HG03565 (cell line): ENCODE results near the gene IER3.
"Not testable (repeated sequence)": the region's sequence is repeated elsewhere in the genome, so short reads cannot be mapped to it uniquely, and the experiment has no call there.

Experiments used
- ATAC-seq: cut with Tn5 transposase; IDR thresholded peaks from one replicate; pipeline ENCODE4 v1.9.1; 2021; ENCODE audit warnings: mild to moderate bottlenecking, moderate library complexity; ENCODE audit not compliant: unreplicated experiment

The IER3 gene

DNA sequence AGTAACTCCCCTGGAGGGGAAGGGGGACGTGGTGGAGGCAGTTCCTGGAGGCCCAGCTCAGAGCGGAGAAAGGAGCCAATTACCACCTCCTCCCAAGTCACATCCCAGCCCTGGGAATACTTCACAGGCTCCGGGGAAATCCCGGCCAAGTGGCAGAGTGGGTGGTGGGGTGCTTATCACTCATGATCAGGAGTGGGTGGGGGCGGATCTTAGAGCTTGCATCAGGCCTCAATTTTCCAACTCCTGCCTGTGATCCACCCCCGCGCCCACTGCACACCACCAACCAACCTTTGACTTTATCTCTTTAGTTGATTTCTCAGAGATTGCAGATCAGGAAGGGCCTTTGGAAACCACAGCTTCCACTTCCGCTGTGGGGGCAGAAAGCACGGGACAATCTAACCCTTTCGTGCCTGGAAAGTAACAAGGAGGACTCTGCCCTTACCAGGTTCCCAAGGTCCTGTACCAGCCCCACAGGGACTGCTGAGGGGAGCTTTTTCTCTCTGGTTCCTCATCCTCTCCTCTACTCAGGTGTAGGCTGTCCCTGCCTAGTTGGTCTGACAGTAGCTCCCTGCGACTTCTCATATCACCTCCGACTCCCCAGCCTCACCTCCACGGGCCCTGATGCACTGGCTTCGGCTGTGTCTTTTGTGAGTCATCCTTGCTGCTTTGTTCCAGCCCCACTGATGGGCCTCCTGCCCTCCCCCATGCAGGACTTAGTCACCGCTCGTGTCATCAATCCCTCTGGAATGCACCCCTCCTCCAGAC is 24.9 kb upstream of the IER3 start:
- no peak for ATAC-seq

DNA sequence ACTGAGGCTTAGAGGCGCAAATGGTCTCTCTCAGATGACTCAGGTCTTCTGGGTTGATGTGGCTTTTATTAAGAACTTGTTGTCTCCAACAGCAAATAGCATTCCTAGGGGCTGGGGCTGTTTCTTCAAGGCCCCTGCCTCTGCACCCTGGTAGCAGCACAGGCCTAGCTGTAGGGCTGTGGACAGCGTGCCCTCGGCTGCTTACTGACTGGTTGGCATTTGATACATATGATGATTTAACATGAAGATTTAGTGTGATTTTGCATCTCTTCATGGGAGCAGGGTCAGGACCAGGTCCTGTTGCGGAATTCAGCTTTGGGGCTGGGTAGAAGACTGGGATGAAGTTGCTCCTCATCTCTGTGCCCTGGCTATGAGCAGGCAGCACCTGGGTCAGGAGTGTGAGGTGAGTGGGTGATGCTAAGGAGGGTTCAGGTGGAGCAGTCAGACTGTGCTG is 24.3 kb upstream of the IER3 start:
- no peak for ATAC-seq

DNA sequence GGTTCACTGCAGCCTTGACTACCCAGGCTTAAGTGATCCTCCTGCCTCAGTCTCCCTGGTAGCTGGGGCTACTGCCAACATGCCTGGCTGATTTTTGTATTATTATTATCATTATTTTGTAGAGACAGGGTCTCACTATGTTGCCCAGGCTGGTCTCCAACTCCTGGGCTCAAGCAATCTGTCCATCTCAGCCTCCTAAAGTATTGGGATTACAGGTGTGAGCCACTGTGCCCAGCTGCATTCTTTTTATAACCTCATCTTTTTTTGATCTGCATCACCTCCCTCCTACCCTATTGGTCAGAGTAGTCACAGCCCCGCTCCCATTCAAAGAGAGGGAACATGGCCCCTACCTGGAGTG is 23.6 kb upstream of the IER3 start:
- ATAC-seq, result no peak

DNA sequence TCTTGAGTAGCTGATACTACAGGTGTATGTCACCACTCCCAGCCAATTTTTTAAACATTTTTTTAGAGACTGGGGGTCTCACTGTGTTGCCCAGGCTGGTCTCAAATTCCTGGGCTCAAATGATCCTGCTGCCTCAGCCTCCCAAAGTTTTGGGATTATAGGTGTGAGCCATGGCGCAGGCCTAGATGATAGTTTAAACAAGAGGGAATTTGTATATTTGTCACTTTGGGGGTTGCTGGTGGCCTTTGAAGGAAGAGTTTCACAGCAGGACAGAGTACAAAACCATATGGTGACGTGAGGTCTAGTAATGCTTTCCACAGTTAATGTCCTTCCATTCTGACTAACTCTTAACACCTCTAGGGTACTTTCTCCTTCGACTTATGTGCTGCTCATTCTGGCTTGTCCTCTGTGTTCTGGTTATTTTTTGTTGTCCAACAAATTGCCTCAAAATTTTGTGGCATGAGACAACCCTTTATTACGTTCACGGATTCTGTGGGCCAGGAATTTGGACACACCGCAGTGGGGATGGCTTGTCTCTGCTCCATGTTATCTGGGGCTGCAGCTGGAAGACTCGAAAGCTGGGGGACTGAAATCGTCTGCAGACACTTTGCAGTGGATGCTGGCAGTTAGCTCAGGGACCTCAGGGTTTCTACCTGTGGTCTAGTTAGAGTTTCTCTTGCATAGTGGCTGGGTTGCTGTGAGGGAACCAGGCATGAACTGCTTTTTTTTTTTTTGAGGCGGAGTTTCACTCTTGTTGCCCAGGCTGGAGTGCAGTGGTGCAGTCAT is 23.0 kb upstream of the IER3 start:
- ATAC-seq, result no peak

DNA sequence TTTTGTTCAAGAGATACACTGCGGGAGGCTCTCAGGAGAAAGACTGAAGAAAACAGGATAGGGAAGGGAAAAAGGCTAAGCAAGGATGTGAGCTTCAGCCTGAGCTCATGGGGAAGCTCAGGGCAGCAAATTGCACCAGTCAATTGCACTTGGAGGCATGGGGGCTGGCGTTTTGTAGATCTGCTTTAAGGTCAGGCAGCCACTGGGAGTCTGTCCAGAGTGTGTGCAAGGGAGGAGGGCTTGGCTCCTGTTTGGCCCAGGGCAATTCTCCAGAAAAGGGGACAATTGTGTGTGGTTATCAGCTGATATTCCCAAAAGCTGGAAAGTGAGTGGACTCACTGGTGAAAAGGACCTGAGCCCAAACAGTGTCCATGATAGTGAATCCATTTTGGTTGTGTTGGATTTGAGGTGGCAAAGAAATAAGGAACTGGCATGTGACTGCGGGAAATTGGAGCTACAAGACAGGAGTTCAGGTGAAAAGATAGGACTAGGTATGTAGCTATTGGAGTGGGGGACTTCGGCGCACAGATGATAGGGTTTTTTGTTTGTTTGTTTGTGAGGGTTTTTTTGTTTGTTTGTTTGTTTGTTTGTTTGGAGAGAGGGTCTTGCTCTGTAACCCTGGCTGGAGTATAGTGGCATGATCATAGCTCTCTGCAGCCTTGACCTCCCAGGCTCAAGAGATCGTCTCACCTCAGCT is 22.3 kb upstream of the IER3 start:
- no peak for ATAC-seq

DNA sequence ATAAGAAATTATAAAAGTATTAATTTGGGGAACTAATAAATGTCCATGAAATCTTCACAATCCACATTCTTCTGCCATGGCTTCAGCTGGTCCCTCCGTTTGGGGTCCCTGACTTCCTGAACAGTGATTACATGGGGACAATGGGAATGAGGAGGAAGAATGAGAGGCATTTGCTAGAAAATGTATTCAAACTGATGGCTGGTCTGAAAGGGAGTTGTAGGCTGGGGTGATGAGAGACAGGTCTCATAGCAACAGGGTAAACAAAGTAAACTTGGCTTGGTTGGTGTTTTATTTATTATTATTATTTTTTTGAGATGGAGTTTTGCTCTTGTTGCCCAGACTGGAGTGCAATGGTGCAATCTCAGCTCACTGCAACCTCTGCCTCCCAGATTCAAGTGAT is 21.1 kb upstream of the IER3 start:
- ATAC-seq, result not testable (repeated sequence)

DNA sequence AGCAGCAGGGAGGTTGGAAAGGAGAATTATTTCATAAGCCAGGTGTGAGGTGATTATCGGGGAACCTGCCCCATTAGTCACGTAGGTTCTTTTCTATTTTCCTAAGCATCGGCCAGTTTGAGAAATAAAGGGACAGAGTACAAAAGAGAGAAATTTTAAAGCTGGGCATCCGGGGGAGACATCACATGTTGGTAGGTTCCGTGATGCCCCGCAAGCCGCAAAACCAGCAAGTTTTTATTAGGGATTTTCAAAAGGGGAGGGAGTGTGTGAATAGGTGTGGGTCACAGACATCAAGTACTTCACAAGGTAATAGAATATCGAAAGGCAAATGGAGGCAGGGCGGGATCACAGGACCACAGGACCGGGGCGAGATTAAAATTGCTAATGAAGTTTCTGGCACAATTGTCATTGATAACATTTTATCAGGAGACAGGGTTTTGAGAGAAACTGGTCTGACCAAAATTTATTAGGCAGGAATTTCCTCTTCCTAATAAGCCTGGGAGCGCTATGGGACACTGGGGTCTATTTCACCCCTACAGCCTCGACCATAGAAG is 20.2 kb upstream of the IER3 start:
- not testable (repeated sequence) for ATAC-seq

DNA sequence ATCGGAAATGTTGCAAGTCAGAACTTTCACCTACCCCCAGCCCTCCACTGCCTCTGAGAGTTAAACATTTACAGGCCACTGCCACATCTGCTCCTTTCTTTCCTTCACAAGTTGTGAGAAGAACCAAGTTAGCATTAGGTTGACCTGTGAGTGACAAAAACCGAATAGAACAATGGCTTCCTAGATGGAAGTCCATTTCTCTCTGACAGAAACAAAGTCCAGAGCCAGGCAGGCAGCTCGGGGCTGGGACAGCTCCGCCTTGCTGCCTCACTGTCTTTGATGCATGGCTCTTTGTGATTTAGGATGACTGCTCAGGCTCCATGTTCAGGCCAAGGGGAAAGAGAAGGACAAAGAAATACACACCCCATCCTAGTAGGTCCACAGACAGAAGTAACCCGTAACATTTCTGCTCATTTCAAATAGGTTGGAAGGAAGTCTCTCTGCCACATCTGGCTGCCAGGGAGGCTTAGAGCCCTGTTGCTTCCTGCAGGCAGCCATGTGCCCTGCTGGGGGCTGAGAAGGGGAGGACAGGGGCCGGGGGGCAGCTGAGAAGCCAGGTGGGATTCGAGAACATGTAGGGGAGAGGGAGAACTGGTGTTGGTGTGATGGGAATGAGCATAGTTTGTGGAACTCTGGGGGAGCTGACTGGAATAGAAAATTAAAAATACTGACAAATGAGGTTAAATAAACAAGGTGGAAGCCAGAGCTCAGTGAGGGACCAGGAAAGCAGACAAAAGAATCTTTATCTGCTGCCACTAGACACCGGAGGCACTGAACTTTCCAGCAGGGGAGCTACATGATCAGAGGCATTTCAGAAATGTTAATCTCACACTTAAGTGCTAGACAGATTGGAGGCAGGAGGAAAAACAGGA is 19.5 kb upstream of the IER3 start:
- no peak for ATAC-seq

DNA sequence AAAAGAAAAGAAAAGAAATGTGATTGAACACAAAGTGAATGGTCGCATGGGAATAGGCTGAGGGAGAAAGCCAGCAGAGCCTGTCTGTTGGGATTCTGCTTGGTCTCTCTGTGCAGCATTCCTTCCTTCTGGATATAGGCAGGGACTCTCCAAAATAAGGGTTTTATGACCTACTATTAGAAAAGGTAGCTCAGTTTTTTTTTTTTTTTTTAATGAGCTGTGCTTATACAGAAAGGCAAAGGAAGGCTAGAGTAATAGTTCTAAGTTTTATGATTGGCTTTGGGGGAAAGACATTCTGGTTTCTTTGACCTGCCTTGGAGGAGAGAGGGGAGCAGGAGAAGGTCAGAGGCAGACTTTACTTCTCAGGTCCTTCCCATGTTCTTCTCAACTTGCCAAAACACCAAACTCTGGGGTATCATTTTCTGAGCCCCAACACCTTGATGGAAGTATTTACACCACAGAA is 18.8 kb upstream of the IER3 start:
- no peak for ATAC-seq

DNA sequence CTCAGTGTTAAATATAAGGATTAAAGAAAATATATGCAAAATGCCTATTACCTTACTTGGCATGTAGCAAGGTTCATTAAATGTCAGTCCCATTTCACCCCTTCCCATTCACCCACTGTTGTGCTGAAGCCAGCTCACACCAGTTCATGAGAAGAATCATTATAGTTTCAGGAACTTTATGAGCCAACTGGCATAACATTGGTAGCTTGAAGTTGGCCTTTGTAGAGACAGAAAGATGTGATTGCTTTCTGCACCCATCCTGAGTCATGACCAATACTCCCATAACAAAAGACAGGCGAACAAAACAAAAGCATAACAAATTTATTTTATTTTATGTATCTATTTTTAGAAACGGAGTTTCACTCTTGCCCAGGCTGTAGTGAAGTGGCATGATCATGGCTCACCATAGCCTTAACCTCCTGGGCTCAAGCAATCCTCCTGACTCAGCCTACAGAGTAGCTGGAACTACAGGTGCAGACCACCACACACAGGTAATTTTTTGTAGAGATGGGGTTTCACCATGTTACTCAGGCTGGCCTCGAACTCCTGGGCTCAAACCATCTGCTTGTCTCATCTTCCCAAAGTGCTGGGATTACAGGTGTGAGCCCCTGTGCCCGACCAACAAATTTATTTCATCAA is 17.6 kb upstream of the IER3 start:
- ATAC-seq, result no peak

DNA sequence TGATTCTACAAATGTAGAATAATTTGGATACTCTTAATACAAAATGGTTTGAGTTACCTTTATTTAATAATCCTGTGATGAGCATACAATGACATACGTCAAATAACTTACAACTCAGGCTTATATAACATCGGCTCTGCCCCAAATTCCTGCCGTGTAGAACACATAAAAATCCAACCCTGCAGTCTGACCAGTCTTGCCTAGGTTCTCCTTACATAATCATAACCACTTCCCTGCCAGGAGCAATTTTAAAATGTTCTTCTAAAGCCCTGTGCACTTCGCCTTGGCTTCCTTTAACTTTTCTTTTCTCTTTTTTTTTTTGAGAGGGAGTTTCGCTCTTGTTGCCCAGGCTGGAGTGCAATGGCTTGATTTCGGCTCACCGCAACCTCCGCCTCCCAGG is 16.2 kb upstream of the IER3 start:
- ATAC-seq, result no peak

DNA sequence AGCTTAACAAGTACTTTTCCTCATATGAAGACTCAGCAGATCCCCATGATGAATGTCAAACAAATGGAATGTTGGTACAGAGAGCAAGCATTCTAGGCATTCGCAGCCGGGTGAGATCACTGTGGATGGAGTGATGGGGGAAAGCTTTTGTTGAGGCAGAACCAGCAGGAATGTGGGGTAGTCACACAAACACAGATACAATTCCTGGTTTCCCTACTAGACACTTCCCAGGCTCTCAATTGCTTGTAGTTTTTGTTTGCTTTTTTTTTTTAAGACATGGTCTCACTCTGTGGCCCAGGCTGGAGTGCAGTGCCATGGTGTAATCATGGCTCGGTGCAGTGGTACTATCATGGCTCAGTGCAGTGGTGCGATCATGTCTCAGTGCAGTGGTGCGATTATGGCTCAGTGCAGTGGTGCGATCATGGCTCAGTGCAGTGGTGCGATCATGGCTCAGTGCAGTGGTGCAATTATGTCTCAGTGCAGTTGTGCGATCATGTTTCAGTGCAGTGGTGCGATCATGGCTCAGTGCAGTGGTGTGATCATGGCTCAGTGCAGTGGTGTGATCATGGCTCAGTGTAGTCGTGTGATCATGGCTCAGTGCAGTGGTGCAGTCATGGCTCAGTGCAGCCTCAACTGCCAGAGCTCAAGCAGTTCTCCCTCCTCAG is 15.4 kb upstream of the IER3 start:
- no peak for ATAC-seq

DNA sequence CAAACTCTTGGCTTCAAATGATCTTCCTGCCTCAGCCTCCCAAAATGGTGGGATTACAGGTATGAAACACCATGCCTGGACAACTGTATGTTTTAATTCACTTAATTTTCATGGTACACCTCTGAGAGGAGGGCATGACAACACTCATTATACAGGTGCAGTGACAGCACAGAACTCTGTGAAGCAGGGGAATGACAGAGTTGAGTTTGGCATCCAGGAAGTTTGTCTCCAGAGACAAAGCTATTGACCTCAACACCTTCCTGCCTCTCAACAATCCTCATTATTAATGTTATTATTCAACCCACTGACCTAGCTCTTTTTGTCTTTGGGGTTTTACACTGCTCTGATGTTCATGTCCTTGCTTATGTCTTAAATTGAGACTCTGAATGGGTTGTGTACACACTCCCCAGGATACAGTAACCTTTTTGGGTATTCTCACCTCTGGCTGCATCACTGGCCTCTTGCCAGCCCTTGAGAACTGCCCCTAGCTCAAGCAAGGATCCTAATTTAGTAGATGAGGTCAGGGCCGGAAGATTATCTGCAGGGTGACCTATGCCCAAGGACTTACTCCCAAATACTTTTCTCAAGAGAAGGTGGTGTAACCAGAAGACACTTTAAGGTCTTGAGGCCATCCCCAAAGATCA is 13.0 kb upstream of the IER3 start:
- ATAC-seq, result no peak

DNA sequence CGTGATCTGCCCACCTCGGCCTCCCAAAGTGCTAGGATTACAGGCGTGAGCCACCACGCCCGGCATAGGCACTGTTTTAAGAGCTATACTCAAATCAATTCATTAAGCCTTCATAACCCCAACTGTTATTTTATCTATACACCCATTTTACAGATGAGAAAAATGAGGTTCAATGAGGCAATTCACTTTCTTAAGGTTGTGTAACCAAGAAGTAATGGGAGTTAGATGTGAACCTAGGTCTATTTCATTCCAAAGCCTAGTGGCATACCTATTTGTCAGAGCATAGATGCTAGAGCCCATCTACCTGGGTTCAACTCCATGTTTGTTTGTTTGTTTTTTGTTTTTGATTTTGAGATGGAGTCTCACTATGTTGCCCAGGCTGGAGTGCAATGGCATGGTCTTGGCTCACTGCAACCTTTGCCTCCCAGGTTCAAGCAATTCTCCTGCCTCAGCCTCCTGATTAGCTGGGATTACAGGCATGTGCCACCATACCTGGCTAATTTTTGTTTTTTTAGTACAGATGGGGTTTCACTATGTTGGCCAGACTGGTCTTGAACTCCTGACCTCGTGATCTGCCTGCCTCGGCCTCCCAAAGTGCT is 12.2 kb upstream of the IER3 start:
- not testable (repeated sequence) for ATAC-seq

DNA sequence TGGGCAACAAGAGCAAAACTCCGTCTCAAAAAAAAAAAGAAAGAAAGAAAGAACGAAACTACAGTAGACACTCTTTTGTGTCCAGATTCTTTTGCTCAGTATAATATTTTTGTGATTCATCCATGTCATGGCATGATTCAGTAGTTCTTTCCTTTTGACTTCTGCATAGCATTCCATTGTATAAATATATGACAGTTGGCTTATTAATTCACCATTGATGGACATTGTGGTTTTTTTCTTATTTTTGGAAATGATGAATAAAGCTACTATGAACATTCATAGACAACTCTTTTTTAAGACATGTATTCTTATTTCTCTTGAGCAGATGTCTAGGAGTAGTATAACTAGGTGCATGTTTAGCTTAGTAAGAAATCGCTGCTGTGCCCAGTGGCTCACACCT is 10.3 kb upstream of the IER3 start:
- ATAC-seq, result no peak

DNA sequence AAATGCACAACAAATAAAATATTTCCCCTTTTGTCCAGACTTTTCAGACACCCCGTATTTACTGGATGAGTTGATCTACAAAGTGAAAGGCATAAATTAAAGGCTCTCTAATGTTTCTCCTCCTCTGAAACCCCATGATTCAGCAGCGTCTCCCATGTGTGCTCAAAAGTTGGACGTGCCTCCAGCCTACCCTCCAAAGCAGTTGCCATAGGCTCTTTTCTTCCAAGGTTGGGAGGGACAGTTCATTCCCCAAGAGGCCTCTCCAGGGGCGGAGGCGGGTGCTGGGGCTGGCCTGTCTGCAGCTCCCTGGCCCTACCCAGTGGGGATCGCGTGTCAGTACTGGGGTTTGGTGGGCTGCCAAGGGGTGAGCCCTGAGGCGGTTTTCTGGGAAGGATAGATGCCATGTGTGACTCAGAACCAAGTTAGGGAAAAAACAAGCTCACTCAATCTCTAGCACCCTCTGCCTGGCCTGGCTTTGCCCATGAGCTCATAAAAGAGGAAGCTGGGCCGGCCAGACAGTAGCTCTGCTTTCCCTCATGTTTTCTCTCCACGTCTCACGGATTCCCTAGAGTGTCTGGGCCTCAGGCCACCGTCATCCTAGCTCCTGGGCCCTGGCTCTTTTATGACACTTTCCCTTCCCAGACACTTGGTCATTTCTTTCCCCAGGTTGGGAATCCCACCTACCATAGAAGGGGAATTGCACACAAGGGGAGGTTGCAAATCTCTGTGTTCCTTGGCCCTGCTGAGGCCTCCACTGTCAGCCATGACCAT is 8.0 kb upstream of the IER3 start:
- no peak for ATAC-seq

DNA sequence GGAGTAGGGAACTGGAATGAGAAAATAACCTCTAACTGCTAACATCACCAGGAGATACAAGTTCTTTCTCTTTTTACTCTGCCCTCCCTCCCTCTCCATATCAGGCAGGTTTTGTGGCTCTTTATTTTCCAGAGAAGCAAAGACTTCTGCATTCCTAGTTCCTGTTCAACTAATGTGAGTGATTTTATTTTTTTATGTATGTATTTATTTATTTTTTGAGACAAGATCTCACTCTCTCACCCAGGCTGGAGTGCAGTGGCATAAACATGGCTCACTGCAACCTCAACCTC is 6.0 kb upstream of the IER3 start:
- no peak for ATAC-seq
